ENCODE measurements around the gene EN2. TPM values are rescaled to one million over a fixed set of nuclear protein-coding genes. Genes with fewer than 3 reads are reported as not detected.

EN2 gene
- total and polyA plus RNA-seq, 2 of the 4 experiments (the other 2 are of a cell fraction) = not detected

GRCh38 chr7:155510975-155511701 lies 53.2 kb downstream of the EN2 start:
- no peak overlapping the region for H4K5ac ChIP-seq (ENCODE audit: low read depth, low read length)
- no peaks in the 10 kb centered on the region for H3K4me1 ChIP-seq (ENCODE audit: control insufficient read depth, insufficient read depth, low read length)
- TF ChIP-seq NFE2L2 (IDR thresholded peaks at IDR 0.05; ENCODE audit: low read depth, low read length) = no peak
- TF ChIP-seq CHD1 (IDR thresholded peaks at IDR 0.05; ENCODE audit: low read depth, low read length) = no peak
- no peak overlapping the region for H2BK5ac ChIP-seq (ENCODE audit: low read depth, low read length, poor library complexity, severe bottlenecking)
- POLR2A ChIA-PET (ENCODE audit: unreplicated experiment) = no interaction called here
- H2AK9ac ChIP-seq (replicated peaks; ENCODE audit: low read depth, low read length, poor library complexity) = no peak overlapping the region
- H3K9me3 ChIP-seq (ENCODE audit: control insufficient read depth, insufficient read depth, low read length) = no peaks in the 10 kb centered on the region; the same call in 1 of the 2 replicates
- H3K27ac ChIP-seq (ENCODE audit: insufficient read depth, low read length) = no peak overlapping the region
- no peak overlapping the region for H2BK15ac ChIP-seq (ENCODE audit: low read depth, low read length)
- in situ Hi-C loops (cut with MboI; ENCODE audit: low sequenced_read_pairs) (no loop called here), intact Hi-C loops (cut with micrococcal nuclease) (no loop called here), dilution Hi-C loops (cut with HindIII; ENCODE audit: low sequenced_read_pairs, unreplicated experiment) (no loop called here)
- no peak overlapping the region for H3K56ac ChIP-seq (ENCODE audit: extremely low read depth, insufficient read depth, low read length)
- H3K27me3 ChIP-seq (ENCODE audit: control insufficient read depth, insufficient read depth, low read length) = peaks cover 45% of the 10 kb centered on the region
- no peak overlapping the region for H3K4ac ChIP-seq (ENCODE audit: low read depth, low read length)
- no peak overlapping the region for H2BK120ac ChIP-seq (ENCODE audit: low read depth, low read length)
- H2AFZ ChIP-seq (replicated peaks; ENCODE audit: low read length, poor library complexity) = no peak overlapping the region
- no peaks in the 10 kb centered on the region for H3K36me3 ChIP-seq (ENCODE audit: control insufficient read depth, insufficient read depth, low read length)
- no peak overlapping the region for H4K8ac ChIP-seq (ENCODE audit: low read depth in 2 of 2, low read length in 2 of 2)
- H4K91ac ChIP-seq (ENCODE audit: insufficient read depth, low read depth, low read length) = no peak overlapping the region
- WGBS, 2 experiments (ENCODE audit: extremely low coverage in 2 of 2, insufficient read length in 1 of 2) = 0% methylated on average over 1 of the region's 6 CpGs; no CpG with 5 or more reads in 1 of the 2 experiments
- no peak overlapping the region for H2BK20ac ChIP-seq (ENCODE audit: low read depth, low read length)
- H2AK5ac ChIP-seq (ENCODE audit: low read depth, low read length) = no peak overlapping the region
- no peaks in the 10 kb centered on the region for H3K9me1 ChIP-seq (ENCODE audit: insufficient read depth, low read length)
- no peak overlapping the region for H3K9ac ChIP-seq (ENCODE audit: low read depth, low read length)
- ATAC-seq (ENCODE audit: low read depth) = no peak
- H3K4me3 ChIP-seq (ENCODE audit: insufficient read depth, low read depth, low read length) = no peak overlapping the region
- H3K14ac ChIP-seq (replicated peaks; ENCODE audit: low read depth, low read length) = no peak overlapping the region
- H4K20me1 ChIP-seq (ENCODE audit: insufficient read depth, low read length) = no peaks in the 10 kb centered on the region
- no peaks in the 10 kb centered on the region for H3K79me1 ChIP-seq (ENCODE audit: low read depth in 1 of 2, low read length in 2 of 2)
- H3K18ac ChIP-seq (ENCODE audit: low read depth, low read length) = no peak overlapping the region
- DNase-seq = no peak
- CTCF ChIA-PET = interaction anchor here (1.0 kb wide), 1 partner anchor 18 kb away, joined by 3 read pairs; no protein-coding TSS in a partner anchor
- H3K4me2 ChIP-seq (ENCODE audit: low read depth, low read length) = no peak overlapping the region
- H3K23ac ChIP-seq (ENCODE audit: low read depth, low read length) = no peak overlapping the region
- no TSS peak for BruUV-seq (replicated peaks)
